HL-60 (cell line): Measurements from ENCODE around the gene SLC22A3.
"Not testable (repeated sequence)": the region's sequence is repeated elsewhere in the genome, so short reads cannot be mapped to it uniquely, and the experiment has no call there.

Experiments used
- DNase-seq, 2 experiments: peaks; one replicate each; pipeline ENCODE4 v3.0.0-alpha.2; 2010 to 2020; ENCODE audit warnings: low read depth in 1 of 2, low spot score in 1 of 2
- H3K27ac ChIP-seq: fragments of 250-450 bp; sonication (Bioruptor Pico); replicated peaks from 2 replicates; pipeline ENCODE4 v1.5.1; 2020; ENCODE audit warnings: mild to moderate bottlenecking, moderate library complexity
- H3K27me3 ChIP-seq: fragments of 250-450 bp; sonication (Bioruptor Pico); 2 replicates; pipeline ENCODE4 v1.5.1; 2021; ENCODE audit warnings: mild to moderate bottlenecking, moderate library complexity; ENCODE audit not compliant: insufficient read depth, poor library complexity, severe bottlenecking
- H3K4me3 ChIP-seq: replicated peaks from 2 replicates; pipeline ENCODE4 v1.5.1; 2011; ENCODE audit warnings: mild to moderate bottlenecking, control low read depth, low read length; ENCODE audit not compliant: insufficient read depth
- CTCF ChIP-seq: IDR thresholded peaks from one replicate; pipeline ENCODE4 v1.5.1; 2011; ENCODE audit warnings: low read length, control low read depth, inconsistent platforms; ENCODE audit not compliant: insufficient read depth
- GABPA ChIP-seq: IDR thresholded peaks from 2 replicates; pipeline ENCODE4 v1.6.1; 2012; ENCODE audit warnings: low read depth
- POLR2AphosphoS5 ChIP-seq: IDR thresholded peaks from 2 replicates; pipeline ENCODE4 v1.6.1; 2012; ENCODE audit warnings: low read depth
- REST ChIP-seq: IDR thresholded peaks from 2 replicates; pipeline ENCODE4 v1.6.1; 2012; ENCODE audit warnings: low read depth; ENCODE audit not compliant: insufficient replicate concordance
- SPI1 ChIP-seq: IDR thresholded peaks from 2 replicates; pipeline ENCODE4 v1.6.1; 2012; ENCODE audit warnings: low read depth, mild to moderate bottlenecking, borderline replicate concordance

Gene SLC22A3

GRCh38 chr6:160388922-160389321 lies 40.7 kb downstream of the SLC22A3 start:
- no peak for DNase-seq
- TF ChIP-seq CTCF: no peak
- TF ChIP-seq REST: no peak
- TF ChIP-seq GABPA: no peak
- no peak for TF ChIP-seq POLR2AphosphoS5
- TF ChIP-seq SPI1: no peak
- Histone ChIP-seq H3K4me3 (no peak overlapping the region), H3K27me3 (no peaks in the 10 kb centered on the region), H3K27ac (no peak overlapping the region)

- H3K27ac ChIP-seq: no peak overlapping the region
- no peak overlapping the region for H3K4me3 ChIP-seq
- TF ChIP-seq GABPA (no peak), SPI1 (no peak), CTCF (no peak), REST (no peak), POLR2AphosphoS5 (no peak)
- DNase-seq: no peak
- H3K27me3 ChIP-seq: no peaks in the 10 kb centered on the region
Observed at GRCh38 chr6:160391419-160392116, 43.4 kb downstream of the SLC22A3 start.

GRCh38 chr6:160393442-160393841 lies 45.3 kb downstream of the SLC22A3 start:
- H3K27ac ChIP-seq, H3K4me3 ChIP-seq, DNase-seq, H3K27me3 ChIP-seq: not testable (repeated sequence)

GRCh38 chr6:160393891-160394653 lies 45.9 kb downstream of the SLC22A3 start:
- no peak overlapping the region for H3K4me3 ChIP-seq
- H3K27ac ChIP-seq: no peak overlapping the region
- DNase-seq: no peak
- no peaks in the 10 kb centered on the region for H3K27me3 ChIP-seq
- TF ChIP-seq CTCF (no peak), REST (no peak), POLR2AphosphoS5 (no peak), GABPA (no peak), SPI1 (no peak)
